Stimulated activated CD4-positive, alpha-beta T cell treated with anti-CD3 and anti-CD28 coated beads, Interleukin-15, amount 100 ng/mL, for 1 hour (primary cell): Measurements from ENCODE around the gene SMAD6.
"Not testable (repeated sequence)": the region's sequence is repeated elsewhere in the genome, so short reads cannot be mapped to it uniquely, and the experiment has no call there.

Experiments
- DNase-seq, 2 donors: peaks; one replicate each; pipeline ENCODE4 v3.0.0-alpha.2; 2020; ENCODE audit warnings: low read depth in 1 of 2, low spot score in 1 of 2

SMAD6 gene

GRCh38 chr15:66821307-66821706 lies 119.3 kb downstream of the SMAD6 start:
- DNase-seq = no peak

GRCh38 chr15:66822114-66822513 lies 120.1 kb downstream of the SMAD6 start:
- no peak for DNase-seq

GRCh38 chr15:66822576-66822975 lies 120.5 kb downstream of the SMAD6 start:
- no peak for DNase-seq

GRCh38 chr15:66823601-66824000 lies 121.6 kb downstream of the SMAD6 start:
- DNase-seq = no peak

- DNase-seq = no peak
Observed at GRCh38 chr15:66824424-66824823, 122.4 kb downstream of the SMAD6 start.

DNA sequence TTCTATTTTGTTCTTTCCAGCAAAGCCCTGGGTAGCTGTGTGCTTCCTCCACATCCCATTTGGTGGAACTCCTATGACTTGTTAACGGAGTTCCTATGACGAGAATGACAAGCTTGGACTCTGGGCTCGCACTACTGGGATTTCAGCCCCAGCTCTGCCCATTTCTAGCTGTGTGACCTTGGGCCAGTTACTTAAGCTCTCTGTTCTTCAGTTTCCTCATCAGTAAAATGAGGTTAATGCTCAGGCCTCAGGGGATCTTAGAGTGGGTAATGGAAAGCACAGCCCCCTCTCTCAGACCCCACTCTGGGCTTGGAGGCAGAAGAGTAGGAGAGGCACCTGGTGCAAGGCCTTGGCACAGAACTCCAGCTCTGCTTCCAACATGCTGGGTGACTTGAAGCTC lies 123.1 kb downstream of the SMAD6 start:
- no peak for DNase-seq

DNA sequence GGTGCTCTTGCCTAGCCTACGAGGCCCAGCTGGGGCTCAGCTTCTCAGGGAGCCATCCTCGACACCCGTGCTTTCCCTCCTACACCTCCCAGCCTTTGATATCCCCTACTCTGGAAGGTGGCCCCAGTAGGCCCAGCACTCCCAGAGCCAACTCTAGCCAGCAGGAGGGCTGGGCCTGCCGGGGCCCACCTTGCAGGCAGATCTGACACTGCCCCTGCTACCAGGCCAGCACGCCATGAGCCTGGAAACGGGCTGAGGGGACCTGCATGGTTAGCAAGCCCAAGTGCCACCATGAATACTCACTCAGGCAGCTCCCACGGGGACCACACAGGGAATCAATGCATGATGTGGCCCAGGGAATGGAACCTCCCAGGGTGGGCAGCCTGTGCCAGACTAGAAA lies 123.7 kb downstream of the SMAD6 start:
- no peak for DNase-seq

DNA sequence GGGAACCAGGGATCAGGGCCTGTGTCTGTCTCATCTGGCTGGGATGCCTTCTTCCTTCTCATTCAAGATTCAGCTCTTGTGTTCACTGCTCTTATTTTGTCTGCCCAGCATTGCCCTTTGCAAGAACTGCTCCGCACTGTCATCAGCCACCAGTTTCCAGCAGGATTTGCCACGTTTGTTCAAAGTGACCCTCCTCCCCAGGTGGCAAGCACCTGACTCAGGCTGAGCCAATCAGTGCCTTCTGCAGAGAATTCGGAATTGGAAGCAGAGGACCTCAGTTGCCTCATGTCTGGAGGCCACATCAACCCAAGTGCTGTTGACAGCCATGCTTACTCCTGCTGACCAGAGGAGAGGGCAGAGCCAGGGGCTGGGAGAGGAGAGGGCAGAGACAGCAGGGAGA lies 124.5 kb downstream of the SMAD6 start:
- DNase-seq = no peak

DNA sequence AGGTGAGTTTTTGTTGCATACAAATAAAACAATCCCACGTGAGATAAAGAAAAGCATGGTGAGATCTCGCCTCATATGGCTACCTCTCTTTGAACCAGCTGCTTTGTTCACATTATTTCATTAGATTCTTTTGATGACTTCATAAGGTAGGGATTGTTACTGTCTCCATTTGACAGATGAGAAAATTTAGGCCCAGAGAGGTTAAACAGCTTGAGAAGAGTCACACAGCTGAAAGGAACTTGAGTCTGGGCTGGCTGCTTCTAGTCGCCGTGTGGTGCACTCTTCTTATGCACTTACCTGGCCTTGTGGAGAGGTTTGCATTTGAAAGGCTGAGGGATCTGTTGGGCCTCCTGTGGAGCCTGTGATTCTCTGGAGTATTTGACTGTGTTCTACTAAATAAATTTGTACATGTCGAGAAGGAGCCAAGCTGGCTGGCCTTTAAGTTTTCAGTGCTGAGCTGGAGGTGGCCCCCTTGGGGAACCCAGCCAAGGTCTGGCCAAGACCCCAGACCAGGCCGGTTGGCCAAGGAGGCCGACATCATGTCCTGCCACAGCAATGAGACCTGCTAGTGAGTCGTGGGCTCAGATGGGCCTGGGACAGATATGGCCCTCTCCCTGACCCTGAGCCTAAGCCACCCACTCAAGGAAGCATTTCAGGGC lies 125.1 kb downstream of the SMAD6 start:
- no peak for DNase-seq

- DNase-seq = no peak
Observed at GRCh38 chr15:66827698-66828055, 125.6 kb downstream of the SMAD6 start.

GRCh38 chr15:66828817-66829541 lies 126.9 kb downstream of the SMAD6 start:
- not testable (repeated sequence) for DNase-seq

- DNase-seq = no peak
Observed at GRCh38 chr15:66829551-66830121, 127.6 kb downstream of the SMAD6 start.

GRCh38 chr15:66830358-66830757 lies 128.3 kb downstream of the SMAD6 start:
- DNase-seq = no peak

DNA sequence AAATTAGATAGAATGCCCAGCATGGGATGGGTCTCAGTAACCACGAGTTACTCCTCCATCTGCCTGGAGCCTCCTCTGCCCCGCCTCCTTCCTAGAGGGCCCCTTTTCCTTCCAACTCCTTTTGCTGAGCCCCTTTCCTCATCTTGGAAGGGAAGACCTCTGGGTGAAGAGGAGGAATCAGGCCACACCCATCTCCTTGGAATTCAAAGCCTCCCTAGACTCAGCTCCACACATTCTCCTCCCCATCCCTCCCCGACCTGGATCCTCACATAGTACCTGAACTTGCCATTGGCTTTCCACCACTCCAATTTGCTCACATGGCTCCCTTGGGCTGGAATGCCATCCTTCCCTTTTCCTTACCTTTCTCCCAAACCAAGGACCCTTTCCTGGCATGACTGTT lies 128.8 kb downstream of the SMAD6 start:
- no peak for DNase-seq

- DNase-seq = no peak
Observed at GRCh38 chr15:66831289-66831688, 129.3 kb downstream of the SMAD6 start.

- DNase-seq = no peak
Observed at GRCh38 chr15:66831801-66832390, 129.9 kb downstream of the SMAD6 start.
